CD4-positive, alpha-beta memory T cell (primary cell): ENCODE data around the gene ENDOV. TPM values are rescaled to one million over a fixed set of nuclear protein-coding genes. Genes with fewer than 3 reads are reported as not detected.
"Not testable (repeated sequence)": the region's sequence is repeated elsewhere in the genome, so short reads cannot be mapped to it uniquely, and the experiment has no call there.

ENCODE experiments used
- CTCF ChIA-PET: fragments of 350-600 bp; sonication (Branson Sonifier 250); formaldehyde crosslinking; loops from one replicate; lab custom pipeline; 2021; ENCODE audit warnings: inconsistent platforms; ENCODE audit not compliant: partially characterized antibody; lab: Charles Lee
- POLR2A ChIA-PET: fragments of 350-600 bp; sonication (Branson Sonifier 250); formaldehyde crosslinking; loops from one replicate; lab custom pipeline; 2021; ENCODE audit not compliant: partially characterized antibody; lab: Charles Lee
- DNase-seq, 5 donors: peaks; one replicate each; pipeline versions ENCODE4 v3.0.0 to v3.0.0-alpha.2; 2020 to 2022; ENCODE audit warnings: mixed read lengths in 1 of 5
- H3K27ac ChIP-seq: one replicate; pipeline ENCODE4 v1.7.0; 2013; ENCODE audit warnings: low read depth, low read length
- H3K27me3 ChIP-seq: 2 replicates; pipeline ENCODE4 v1.7.0; 2013; ENCODE audit warnings: mild to moderate bottlenecking, low read length, moderate library complexity; ENCODE audit not compliant: insufficient read depth
- H3K36me3 ChIP-seq: 2 replicates; pipeline ENCODE4 v1.7.0; 2013; ENCODE audit warnings: mild to moderate bottlenecking, low read length, moderate library complexity; ENCODE audit not compliant: insufficient read depth
- H3K4me1 ChIP-seq: 2 replicates; pipeline ENCODE4 v1.7.0; 2013; ENCODE audit warnings: mild to moderate bottlenecking, low read length, moderate library complexity; ENCODE audit not compliant: insufficient read depth
- H3K4me3 ChIP-seq, 2 donors: one replicate each; pipeline ENCODE4 v1.7.0; 2013; ENCODE audit warnings: low read length in 2 of 2, mild to moderate bottlenecking in 1 of 2
- H3K9me3 ChIP-seq, 2 donors: one replicate each; pipeline ENCODE4 v1.7.0; 2013; ENCODE audit warnings: low read length in 2 of 2, control low read depth in 1 of 2; ENCODE audit not compliant: control insufficient read depth in 1 of 2
- H3K27ac Mint-ChIP-seq, 7 donors: one replicate each; pipeline ENCODE4 v1.8.0; 2020 to 2021; ENCODE audit warnings: mixed read lengths in 7 of 7, mild to moderate bottlenecking in 6 of 7, inconsistent platforms in 3 of 7, moderate library complexity in 3 of 7
- H3K27me3 Mint-ChIP-seq, 2 donors: one replicate each; pipeline ENCODE4 v1.8.0; 2020 to 2021; ENCODE audit warnings: mixed read lengths in 2 of 2
- H3K36me3 Mint-ChIP-seq, 2 donors: one replicate each; pipeline ENCODE4 v1.8.0; 2020 to 2021; ENCODE audit warnings: mixed read lengths in 2 of 2, inconsistent platforms in 1 of 2, mild to moderate bottlenecking in 1 of 2
- H3K4me1 Mint-ChIP-seq, 4 donors: one replicate each; pipeline ENCODE4 v1.8.0; 2020 to 2021; ENCODE audit warnings: mixed read lengths in 4 of 4, mild to moderate bottlenecking in 1 of 4
- H3K4me3 Mint-ChIP-seq, 8 donors: one replicate each; pipeline ENCODE4 v1.8.0; 2020 to 2021; ENCODE audit warnings: mixed read lengths in 8 of 8, mild to moderate bottlenecking in 7 of 8, moderate library complexity in 6 of 8, inconsistent platforms in 3 of 8
- H3K9me3 Mint-ChIP-seq, 8 donors: one replicate each; pipeline ENCODE4 v1.8.0; 2020 to 2021; ENCODE audit warnings: mixed read lengths in 8 of 8, mild to moderate bottlenecking in 5 of 8, inconsistent platforms in 3 of 8, moderate library complexity in 1 of 8
- intact Hi-C: fragments of 100-400 bp; cut with micrococcal nuclease; formaldehyde crosslinking; loops from one replicate; pipeline ENCODE4 v1.15.1; 2023
- polyA plus RNA-seq, 2 donors: library from polyadenylated mRNA; unstranded; fragments of 300-500 nt; fragmentation: Illumina TruSeq; gene quantifications; one replicate each; pipeline ENCODE4 v1.2.3, GENCODE V29; 2021
- total RNA-seq, 2 experiments: library from RNA; stranded (reverse); gene quantifications; one replicate each; pipeline ENCODE4 v1.2.3, GENCODE V29; 2021

ENDOV gene
- total and polyA plus RNA-seq, 4 experiments from 2014 or later, result 10.1 to 25.5 (median 17.8) TPM

DNA sequence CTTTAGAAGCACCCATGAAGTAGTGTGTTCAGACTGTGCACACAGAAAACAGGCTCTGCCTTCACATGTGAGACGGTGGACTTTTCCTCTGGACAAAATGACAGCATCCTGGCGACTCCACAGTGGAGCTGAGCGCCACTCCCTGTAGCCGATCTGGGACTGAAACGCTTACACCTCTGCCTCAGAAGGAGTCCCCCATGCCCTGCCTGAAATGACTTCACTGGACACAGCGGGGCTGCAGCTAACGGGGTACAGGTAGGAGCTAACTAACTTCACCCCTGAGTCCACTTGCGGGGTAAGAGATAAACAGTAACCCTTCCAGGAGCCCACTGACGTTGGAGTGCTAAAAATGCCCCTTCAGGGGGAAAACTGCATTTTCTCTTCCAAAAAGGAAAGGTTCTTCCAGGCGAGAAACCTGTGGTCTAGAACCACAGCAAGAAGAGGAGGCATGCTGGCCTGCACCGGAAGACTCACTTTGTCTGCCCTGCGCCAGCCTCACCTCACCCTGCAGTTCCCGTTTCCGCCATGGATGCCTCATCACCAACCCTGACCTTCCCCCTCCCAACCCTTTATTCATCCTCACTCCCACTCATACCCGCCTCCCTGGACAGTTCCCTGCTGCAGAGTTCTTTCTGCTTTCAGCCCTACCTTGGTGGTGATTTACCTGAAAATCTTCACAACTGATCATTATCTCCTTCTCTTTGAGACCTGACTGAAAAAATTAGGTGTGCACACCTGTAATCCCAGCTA is 19.4 kb upstream of the ENDOV start:
- ChIA-PET POLR2A (no interaction called here), CTCF (interaction anchor here (0.8 to 1.2 kb wide), 2 partner anchors 28 to 445 kb away, joined by 3 read pairs; no protein-coding TSS in a partner anchor)
- H3K4me1 ChIP-seq, result no peaks in the 10 kb centered on the region
- no peaks in the 10 kb centered on the region for H3K9me3 ChIP-seq
- H3K4me3 ChIP-seq, result no peak overlapping the region
- intact Hi-C loops, result no loop called here
- no peak overlapping the region for H3K4me3 Mint-ChIP-seq
- no peak overlapping the region for H3K27ac ChIP-seq
- peaks cover 24 to 40% of the 10 kb centered on the region in 2 donors for H3K36me3 Mint-ChIP-seq
- H3K4me1 Mint-ChIP-seq, result peaks cover 0 to 6% (median 3%) of the 10 kb centered on the region in 4 donors
- H3K27me3 ChIP-seq, result no peaks in the 10 kb centered on the region
- H3K27ac Mint-ChIP-seq, result peak overlapping the region in 4 of 7 donors; percentile 19 to 68 (median 36)
- H3K27me3 Mint-ChIP-seq, result no peaks in the 10 kb centered on the region
- peaks cover 41% of the 10 kb centered on the region for H3K36me3 ChIP-seq
- peaks cover 0 to 3% (median 0%) of the 10 kb centered on the region in 8 donors for H3K9me3 Mint-ChIP-seq
- no peak for DNase-seq

- peaks cover 19 to 36% of the 10 kb centered on the region in 2 donors for H3K36me3 Mint-ChIP-seq
- peaks cover 0 to 6% (median 3%) of the 10 kb centered on the region in 4 donors for H3K4me1 Mint-ChIP-seq
- no peaks in the 10 kb centered on the region for H3K27me3 ChIP-seq
- H3K4me3 ChIP-seq, result no peak overlapping the region
- peaks cover 0 to 3% (median 0%) of the 10 kb centered on the region in 8 donors for H3K9me3 Mint-ChIP-seq
- ChIA-PET POLR2A (no interaction called here), CTCF (interaction anchor here (0.8 to 1.2 kb wide), 2 partner anchors 28 to 445 kb away, joined by 3 read pairs; no protein-coding TSS in a partner anchor)
- H3K9me3 ChIP-seq, result no peaks in the 10 kb centered on the region
- H3K27ac Mint-ChIP-seq, result peak overlapping the region in 2 of 7 donors; percentile 19 to 83
- H3K4me3 Mint-ChIP-seq, result no peak overlapping the region
- DNase-seq, result no peak
- H3K36me3 ChIP-seq, result peaks cover 33% of the 10 kb centered on the region
- intact Hi-C loops, result no loop called here
- H3K4me1 ChIP-seq, result no peaks in the 10 kb centered on the region
- no peak overlapping the region for H3K27ac ChIP-seq
- no peaks in the 10 kb centered on the region for H3K27me3 Mint-ChIP-seq
Observed at GRCh38 chr17:80396157-80397033, 18.6 kb upstream of the ENDOV start.

- CTCF ChIA-PET, result no interaction called here
- Mint-ChIP-seq H3K27me3 (no peaks in the 10 kb centered on the region), H3K27ac (peak overlapping the region in 3 of 7 donors; percentile 5 to 83 (median 68)), H3K4me1 (peaks cover 0 to 6% (median 2%) of the 10 kb centered on the region in 4 donors), H3K36me3 (peaks cover 15 to 31% of the 10 kb centered on the region in 2 donors), H3K4me3 (peak overlapping the region in 1 of 8 donors; percentile 22), H3K9me3 (peaks cover 0 to 3% (median 0%) of the 10 kb centered on the region in 8 donors)
- POLR2A ChIA-PET, result no interaction called here
- no peaks in the 10 kb centered on the region for H3K9me3 ChIP-seq
- no peak for DNase-seq
- H3K4me1 ChIP-seq, result no peaks in the 10 kb centered on the region
- intact Hi-C loops, result no loop called here
- H3K27me3 ChIP-seq, result no peaks in the 10 kb centered on the region
- H3K36me3 ChIP-seq, result peaks cover 27% of the 10 kb centered on the region
- no peak overlapping the region for H3K27ac ChIP-seq
- H3K4me3 ChIP-seq, result no peak overlapping the region
Observed at GRCh38 chr17:80397034-80397387, 18.0 kb upstream of the ENDOV start.

- Mint-ChIP-seq H3K36me3 (peaks cover 13 to 25% of the 10 kb centered on the region in 2 donors), H3K27ac (peak overlapping the region in 2 of 7 donors; percentile 46 to 85), H3K27me3 (no peaks in the 10 kb centered on the region), H3K4me1 (peaks cover 0 to 6% (median 2%) of the 10 kb centered on the region in 4 donors), H3K4me3 (no peak overlapping the region), H3K9me3 (peaks cover 0 to 3% (median 0%) of the 10 kb centered on the region in 8 donors)
- CTCF ChIA-PET, result no interaction called here
- intact Hi-C loops, result no loop called here
- Histone ChIP-seq H3K27ac (no peak overlapping the region), H3K9me3 (no peaks in the 10 kb centered on the region), H3K4me1 (no peaks in the 10 kb centered on the region), H3K36me3 (peaks cover 22% of the 10 kb centered on the region), H3K4me3 (no peak overlapping the region), H3K27me3 (no peaks in the 10 kb centered on the region)
- no peak for DNase-seq
- POLR2A ChIA-PET, result no interaction called here
Observed at GRCh38 chr17:80397686-80398085, 17.3 kb upstream of the ENDOV start.

DNA sequence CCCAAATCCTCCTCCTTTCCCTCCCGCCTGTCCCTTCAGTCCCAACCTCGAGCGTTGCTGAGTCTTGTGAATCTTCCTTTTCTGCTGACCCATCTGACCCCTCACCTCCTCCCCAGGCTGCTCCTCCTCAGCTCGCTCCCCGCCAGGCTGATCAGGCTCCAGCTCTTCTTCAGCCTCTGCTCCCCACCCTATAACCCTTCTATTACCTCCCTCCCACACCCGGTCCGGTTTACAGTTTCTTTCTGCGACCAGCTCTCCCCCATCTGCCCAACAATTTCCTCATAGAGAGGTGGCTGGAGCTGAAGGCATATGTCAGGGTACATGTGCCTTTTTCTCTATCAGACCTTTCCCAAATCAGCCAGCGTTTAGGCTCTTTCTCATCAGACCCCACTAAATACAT is 13.9 kb upstream of the ENDOV start:
- CTCF ChIA-PET, H3K27me3 Mint-ChIP-seq, H3K36me3 ChIP-seq, H3K36me3 Mint-ChIP-seq, H3K4me3 Mint-ChIP-seq, H3K4me3 ChIP-seq, POLR2A ChIA-PET, H3K27me3 ChIP-seq, H3K4me1 ChIP-seq, H3K9me3 Mint-ChIP-seq, DNase-seq, intact Hi-C loops, H3K27ac ChIP-seq, H3K9me3 ChIP-seq, H3K4me1 Mint-ChIP-seq: not testable (repeated sequence)
- H3K27ac Mint-ChIP-seq, result peak overlapping the region in 2 of 7 donors; percentile 14 to 33

- CTCF ChIA-PET, H3K36me3 ChIP-seq, H3K36me3 Mint-ChIP-seq, H3K27ac ChIP-seq, H3K4me3 ChIP-seq, H3K4me1 ChIP-seq, intact Hi-C loops, H3K9me3 ChIP-seq, H3K9me3 Mint-ChIP-seq, DNase-seq, POLR2A ChIA-PET, H3K4me3 Mint-ChIP-seq, H3K27me3 ChIP-seq, H3K27ac Mint-ChIP-seq, H3K4me1 Mint-ChIP-seq, H3K27me3 Mint-ChIP-seq: not testable (repeated sequence)
Observed at GRCh38 chr17:80402102-80402501, 12.9 kb upstream of the ENDOV start.

DNA sequence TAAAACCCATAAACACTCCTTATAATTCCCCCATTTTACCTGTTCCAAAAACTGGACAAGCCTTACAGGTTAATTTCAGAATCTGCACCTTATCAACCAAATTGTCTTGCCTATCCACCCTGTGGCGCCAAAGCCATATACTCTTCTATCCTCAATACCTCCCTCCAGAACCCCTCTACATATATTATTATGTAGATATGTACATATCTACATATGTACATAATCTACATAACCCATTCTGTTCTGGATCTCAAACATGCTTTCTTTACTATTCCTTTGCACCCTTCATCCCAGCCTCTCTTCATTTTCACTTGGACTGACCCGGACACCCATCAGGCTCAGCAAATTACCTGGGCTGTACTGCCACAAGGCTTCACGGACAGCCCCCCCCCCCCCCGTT is 12.0 kb upstream of the ENDOV start:
- Mint-ChIP-seq H3K4me3 (no peak overlapping the region), H3K27me3 (no peaks in the 10 kb centered on the region), H3K9me3 (no peaks in the 10 kb centered on the region), H3K36me3 (no peaks in the 10 kb centered on the region), H3K27ac (no peak overlapping the region), H3K4me1 (peaks cover 0 to 2% (median 0%) of the 10 kb centered on the region in 4 donors)
- CTCF ChIA-PET, result no interaction called here
- Histone ChIP-seq H3K27me3 (no peaks in the 10 kb centered on the region), H3K9me3 (no peaks in the 10 kb centered on the region), H3K27ac (no peak overlapping the region), H3K36me3 (no peaks in the 10 kb centered on the region), H3K4me1 (no peaks in the 10 kb centered on the region), H3K4me3 (no peak overlapping the region)
- POLR2A ChIA-PET, result interaction anchor here (0.7 kb wide), 1 partner anchor 11 kb away, joined by 3 read pairs; no protein-coding TSS in a partner anchor
- intact Hi-C loops, result no loop called here
- DNase-seq, result no peak
